ENCODE data around the gene NFYB.

Gene NFYB

DNA sequence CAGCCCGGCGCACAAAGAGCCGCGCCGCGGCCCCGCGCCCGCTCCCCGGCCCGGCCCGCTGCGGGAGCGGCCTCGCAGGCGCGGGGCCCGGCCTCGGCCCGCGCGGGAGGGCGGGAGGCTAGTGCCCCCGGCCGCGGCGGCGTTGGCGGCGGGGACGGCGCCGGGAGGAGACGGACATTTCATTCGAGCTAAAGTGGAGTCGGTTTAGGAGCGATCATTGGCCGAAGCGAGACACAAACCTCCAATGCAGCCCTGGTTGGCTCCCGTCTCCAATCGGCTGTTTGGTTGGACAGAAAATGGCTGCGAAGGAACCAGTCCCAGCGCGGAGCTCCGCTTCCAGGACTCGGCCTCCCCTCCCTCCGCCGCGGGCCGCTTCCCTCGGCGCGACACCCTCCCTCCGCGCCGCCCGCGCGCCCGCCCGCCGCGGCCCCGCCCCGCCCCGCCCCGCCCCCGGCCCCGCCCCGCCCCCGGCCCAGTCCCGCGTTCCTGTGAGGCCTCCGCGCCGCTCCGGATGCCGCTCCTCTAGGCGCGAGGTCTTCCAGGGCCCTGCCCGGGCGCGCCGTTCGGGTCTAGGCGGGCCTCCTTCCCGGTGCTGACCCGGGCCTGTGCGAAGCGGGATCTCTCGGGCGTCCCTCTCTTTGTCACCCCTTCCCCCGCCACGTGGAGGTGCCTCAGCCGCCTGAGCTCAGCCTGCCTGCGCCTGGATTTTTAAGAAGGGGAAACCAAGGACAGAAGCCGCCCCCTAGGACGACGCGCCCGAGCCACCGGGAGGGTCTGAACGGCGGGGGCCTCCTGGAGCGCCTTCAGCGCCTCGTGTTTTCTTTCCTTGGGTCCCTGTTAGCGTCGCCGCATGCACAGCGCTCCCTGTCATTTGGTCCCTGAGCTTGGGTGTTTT, at the start of gene NFYB:
Gene NFYB (minus strand): TSS at position 309 of the 895 bp plus-strand sequence. CDS start 2,757 bp downstream, outside the sequence.
- peak; percentile 89 for DNase-seq

DNA sequence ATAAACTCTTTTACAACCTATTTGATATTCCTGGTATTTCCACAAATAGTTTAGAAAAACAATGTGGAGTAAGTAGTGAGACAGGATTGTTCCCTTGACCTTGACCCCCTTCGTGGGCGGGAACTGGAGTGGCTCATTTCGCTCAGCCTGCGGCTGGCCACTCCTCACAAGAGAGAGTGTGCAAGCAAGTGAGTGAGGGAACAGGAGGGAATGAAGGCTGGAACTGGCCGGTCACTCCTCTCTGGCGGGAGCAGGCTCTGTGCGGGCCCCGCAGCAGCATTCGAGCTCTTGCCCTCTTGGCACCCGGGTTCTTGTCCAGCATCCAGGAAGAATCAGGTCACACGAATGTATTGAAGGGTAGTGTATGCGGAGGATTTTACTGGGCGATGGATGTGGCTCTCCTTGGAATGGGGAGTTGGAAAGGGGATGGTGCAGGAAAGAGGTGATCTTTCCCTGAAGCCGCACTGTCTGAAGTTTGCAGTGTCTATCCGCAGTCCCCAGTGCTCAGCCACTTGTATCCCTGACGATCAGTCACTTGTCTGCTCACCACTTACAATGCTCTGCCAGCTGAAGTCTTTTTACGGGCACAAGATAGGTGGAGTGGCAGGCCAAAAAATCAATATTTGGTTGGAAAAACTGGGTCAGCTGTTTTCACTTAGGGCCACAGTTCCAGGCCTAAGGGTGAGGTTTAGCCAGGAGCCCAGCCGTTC, 49.6 kb upstream of the NFYB start:
- Mint-ChIP-seq H3K4me1 (no peaks in the 10 kb centered on the region), H3K4me3 (no peak overlapping the region), H3K36me3 (ENCODE audit: low read depth) (peaks cover 5% of the 10 kb centered on the region), H3K27me3 (ENCODE audit: low read depth, poor library complexity) (peaks cover 3% of the 10 kb centered on the region), H3K27ac (no peak overlapping the region), H3K9me3 (peaks cover 49% of the 10 kb centered on the region)
- TF ChIP-seq CTCF (IDR thresholded peaks at IDR 0.05) = no peak
- no peak for DNase-seq

More for the DNA sequence above, at the start of gene NFYB:
- H3K9me3 Mint-ChIP-seq = no peaks in the 10 kb centered on the region
- no peak for TF ChIP-seq CTCF (IDR thresholded peaks at IDR 0.05)
- peaks cover 7% of the 10 kb centered on the region for H3K4me1 Mint-ChIP-seq
- H3K36me3 Mint-ChIP-seq (ENCODE audit: low read depth) = no peaks in the 10 kb centered on the region
- peak within 1 kb of the TSS; percentile 94 for H3K27ac Mint-ChIP-seq
- peak within 1 kb of the TSS; percentile 91 for H3K4me3 Mint-ChIP-seq
- peaks cover 4% of the 10 kb centered on the region for H3K27me3 Mint-ChIP-seq (ENCODE audit: low read depth, poor library complexity)

- Mint-ChIP-seq H3K4me3 (no peak overlapping the region), H3K27me3 (ENCODE audit: low read depth, poor library complexity) (peaks cover 6% of the 10 kb centered on the region), H3K27ac (no peak overlapping the region), H3K4me1 (no peaks in the 10 kb centered on the region), H3K36me3 (ENCODE audit: low read depth) (peaks cover 2% of the 10 kb centered on the region), H3K9me3 (peaks cover 38% of the 10 kb centered on the region)
- TF ChIP-seq CTCF (IDR thresholded peaks at IDR 0.05) = no peak
- DNase-seq = no peak
Observed at GRCh38 chr12:104183443-104183842, 45.4 kb upstream of the NFYB start.

DNA sequence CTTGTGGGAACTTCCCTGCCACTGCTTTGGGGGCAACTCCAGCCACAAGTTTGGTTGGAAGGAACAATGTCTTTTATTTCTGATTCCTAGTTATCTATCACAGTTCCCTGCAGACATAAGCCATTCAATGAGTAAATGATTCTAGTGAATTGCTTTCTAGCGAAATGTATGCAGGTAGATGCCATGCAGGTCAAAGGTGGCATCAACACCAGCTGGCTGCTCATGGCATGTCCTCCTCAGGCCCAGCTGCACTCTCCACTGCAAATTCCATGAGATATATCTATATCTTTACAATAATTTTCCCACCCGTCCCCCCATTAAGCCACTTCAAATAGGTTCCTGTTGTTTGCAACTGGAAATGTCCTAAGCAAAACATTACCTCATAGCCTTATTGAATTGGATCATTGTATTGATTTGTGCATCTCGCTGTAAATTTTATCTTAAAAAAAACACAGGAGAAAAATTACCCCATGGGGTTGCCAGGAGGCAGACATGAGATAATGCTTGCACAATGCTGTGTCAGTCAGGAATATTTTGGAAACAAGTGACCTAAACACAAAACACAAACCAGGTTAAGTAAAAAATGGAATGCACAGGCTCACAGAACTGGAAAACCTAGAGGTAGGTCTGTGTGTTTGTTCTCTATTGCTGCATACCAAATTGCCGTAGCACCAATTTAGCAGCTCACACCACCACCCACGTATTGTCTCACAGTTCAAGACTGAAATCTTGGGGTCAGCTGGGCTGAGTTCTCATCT, 44.8 kb upstream of the NFYB start:
- Mint-ChIP-seq H3K4me1 (peaks cover 6% of the 10 kb centered on the region), H3K36me3 (ENCODE audit: low read depth) (no peaks in the 10 kb centered on the region), H3K27me3 (ENCODE audit: low read depth, poor library complexity) (peaks cover 12% of the 10 kb centered on the region), H3K4me3 (no peak overlapping the region), H3K27ac (no peak overlapping the region), H3K9me3 (peaks cover 34% of the 10 kb centered on the region)
- no peak for TF ChIP-seq CTCF (IDR thresholded peaks at IDR 0.05)
- no peak for DNase-seq

DNA sequence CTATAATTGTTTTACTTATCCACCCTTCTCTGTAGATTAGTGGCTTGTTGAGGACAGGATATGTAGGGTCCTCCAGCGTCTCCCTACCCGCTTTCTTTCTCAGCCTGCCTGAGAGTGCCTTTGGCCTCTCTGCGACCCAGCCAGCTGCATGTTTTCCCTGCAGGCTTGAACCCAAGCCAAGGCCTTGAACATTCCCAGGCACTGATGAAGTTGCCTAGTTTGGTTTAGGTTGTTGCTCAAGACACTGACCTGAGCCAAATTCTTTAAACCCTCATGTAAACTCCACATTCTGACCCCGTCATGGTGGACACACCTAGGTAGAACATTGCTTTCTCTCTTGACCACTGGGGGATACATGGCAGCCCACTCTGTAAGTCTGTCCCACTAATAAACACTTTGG, 44.1 kb upstream of the NFYB start:
- peaks cover 9% of the 10 kb centered on the region for H3K4me1 Mint-ChIP-seq
- H3K4me3 Mint-ChIP-seq = no peak overlapping the region
- peaks cover 14% of the 10 kb centered on the region for H3K27me3 Mint-ChIP-seq (ENCODE audit: low read depth, poor library complexity)
- no peaks in the 10 kb centered on the region for H3K36me3 Mint-ChIP-seq (ENCODE audit: low read depth)
- no peak for TF ChIP-seq CTCF (IDR thresholded peaks at IDR 0.05)
- no peak for DNase-seq
- no peak overlapping the region for H3K27ac Mint-ChIP-seq
- peaks cover 28% of the 10 kb centered on the region for H3K9me3 Mint-ChIP-seq
